KOPT-K1 (cell line): ENCODE results near the gene EIF3L.

ENCODE experiments used
- H3K27ac ChIP-seq: fragments of 200-600 bp; sonication (generic); 2 replicates; pipeline ENCODE4 v1.5.1; 2016; ENCODE audit warnings: antibody characterized with exemption, mild to moderate bottlenecking, low read depth, low read length; ENCODE audit not compliant: poor library complexity, severe bottlenecking
- H3K36me3 ChIP-seq: fragments of 200-600 bp; sonication (generic); 2 replicates; pipeline ENCODE4 v1.5.1; 2017; ENCODE audit warnings: antibody characterized with exemption, mild to moderate bottlenecking, low read length, moderate library complexity; ENCODE audit not compliant: insufficient read depth
- H3K9me3 ChIP-seq: fragments of 200-600 bp; sonication (generic); 2 replicates; pipeline ENCODE4 v1.5.1; 2017; ENCODE audit warnings: antibody characterized with exemption, low read length, mild to moderate bottlenecking; ENCODE audit not compliant: insufficient read depth, poor library complexity, severe bottlenecking

EIF3L gene

DNA sequence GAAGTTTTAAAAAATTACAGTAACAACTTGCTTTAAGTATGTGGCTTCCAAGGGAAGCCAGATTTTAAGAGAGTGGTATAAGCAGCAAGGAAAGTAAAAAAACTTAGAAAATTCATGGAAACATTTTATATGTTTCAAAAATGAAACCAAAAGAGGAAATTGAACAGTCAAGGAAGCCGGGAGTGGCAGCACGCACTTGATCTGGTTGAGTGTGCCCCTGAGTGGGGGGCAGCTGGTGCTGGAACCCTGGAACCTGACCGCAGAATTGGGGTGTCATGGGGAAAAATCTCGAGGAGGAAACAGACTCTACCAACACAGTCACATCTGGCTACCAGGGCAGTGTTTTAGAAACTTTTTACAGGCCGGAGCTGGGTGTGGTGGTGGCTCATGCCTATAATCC lies 70.9 kb downstream of the EIF3L start:
- no peaks in the 10 kb centered on the region for H3K36me3 ChIP-seq
- no peaks in the 10 kb centered on the region for H3K9me3 ChIP-seq
- H3K27ac ChIP-seq = peak overlapping the region; percentile 21

DNA sequence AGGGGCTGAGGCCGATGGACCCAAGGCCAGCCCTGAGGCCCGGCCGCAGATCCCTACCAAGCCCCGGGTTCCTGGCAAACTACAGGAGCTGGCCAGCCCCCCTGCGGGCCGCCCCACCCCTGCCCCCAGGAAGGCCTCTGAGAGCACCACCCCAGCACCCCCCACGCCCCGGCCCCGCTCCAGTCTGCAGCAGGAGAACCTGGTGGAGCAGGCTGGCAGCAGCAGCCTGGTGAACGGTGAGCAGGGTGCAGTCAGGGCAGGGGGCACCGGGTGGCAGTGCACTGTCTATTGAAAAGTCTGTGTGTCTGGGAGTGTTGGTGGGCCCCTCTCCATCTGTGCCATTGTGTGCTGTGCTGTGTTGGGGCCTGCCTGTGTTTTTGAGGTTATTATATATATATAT lies 73.0 kb downstream of the EIF3L start:
- Histone ChIP-seq H3K9me3 (no peaks in the 10 kb centered on the region), H3K27ac (no peak overlapping the region), H3K36me3 (no peaks in the 10 kb centered on the region)

DNA sequence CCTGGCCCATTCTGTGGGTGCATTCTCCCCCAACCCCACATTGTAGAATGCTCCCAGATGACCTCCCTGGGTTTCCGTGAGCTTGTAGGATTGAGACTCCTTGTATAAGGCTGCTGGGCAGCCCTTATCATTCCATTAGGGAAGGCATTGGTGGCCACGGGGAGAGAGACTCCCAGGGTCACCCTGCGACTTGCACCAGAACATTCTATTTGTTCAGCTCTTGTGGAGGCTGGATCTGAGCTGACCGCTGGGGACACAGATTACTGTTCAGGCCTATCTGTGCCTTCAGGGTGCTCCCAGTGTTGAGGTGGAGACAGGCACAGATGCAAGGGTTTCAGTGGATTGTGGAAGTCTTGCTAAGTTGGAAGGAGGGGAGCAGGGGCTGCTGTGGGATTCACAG lies 74.7 kb downstream of the EIF3L start:
- no peak overlapping the region for H3K27ac ChIP-seq
- H3K36me3 ChIP-seq = no peaks in the 10 kb centered on the region
- H3K9me3 ChIP-seq = no peaks in the 10 kb centered on the region

DNA sequence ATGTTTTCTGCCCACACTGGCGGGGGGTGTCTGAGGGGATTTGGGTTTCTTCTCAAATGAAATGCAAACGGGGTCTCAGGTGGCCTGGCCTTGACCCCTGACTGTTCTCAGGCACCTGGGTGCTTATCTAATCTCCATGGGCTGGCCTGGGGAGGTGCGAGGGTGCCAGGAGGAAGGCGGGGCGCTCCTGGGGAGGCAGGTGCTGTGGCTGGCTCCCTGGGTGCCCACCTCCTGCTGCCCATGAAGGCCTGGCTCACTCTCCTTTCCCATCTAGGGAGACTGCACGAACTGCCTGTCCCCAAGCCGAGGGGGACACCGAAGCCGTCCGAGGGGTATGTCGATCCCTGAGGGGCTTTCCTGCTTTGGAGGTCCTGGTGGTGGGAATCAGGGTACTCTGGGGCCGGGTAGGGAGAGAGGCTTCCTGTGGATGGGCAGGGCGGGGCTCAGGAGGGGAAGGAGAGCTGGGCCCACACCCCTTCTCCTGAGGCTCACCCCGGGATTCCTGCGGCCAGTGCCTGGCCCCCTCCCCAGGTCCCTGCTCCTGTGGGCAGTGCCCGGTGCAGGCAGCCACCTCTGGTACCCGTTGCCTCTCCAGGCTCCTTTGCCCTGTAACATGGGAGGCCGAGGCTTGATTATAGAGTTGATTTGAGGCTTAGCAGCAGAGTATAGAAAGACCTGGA lies 75.3 kb downstream of the EIF3L start:
- no peak overlapping the region for H3K27ac ChIP-seq
- H3K36me3 ChIP-seq = no peaks in the 10 kb centered on the region
- no peaks in the 10 kb centered on the region for H3K9me3 ChIP-seq

DNA sequence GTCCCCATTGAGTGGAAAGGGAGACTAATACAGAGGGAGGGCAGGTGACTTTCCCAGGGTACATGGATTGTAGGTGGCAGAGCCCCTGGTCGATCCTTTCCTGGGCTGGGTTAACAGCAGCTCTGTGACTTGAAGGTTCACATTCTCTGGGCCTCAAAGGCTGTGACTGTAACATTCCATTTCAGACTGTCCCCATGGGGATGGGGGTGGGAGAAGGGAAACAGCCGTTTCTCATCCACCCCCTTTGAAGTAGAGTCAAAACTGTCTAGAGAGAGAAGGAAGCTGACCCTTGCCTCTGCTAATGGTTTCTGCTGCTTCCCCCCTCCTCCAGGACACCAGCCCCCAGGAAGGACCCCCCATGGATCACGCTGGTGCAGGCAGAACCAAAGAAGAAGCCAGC lies 76.1 kb downstream of the EIF3L start:
- Histone ChIP-seq H3K27ac (no peak overlapping the region), H3K9me3 (no peaks in the 10 kb centered on the region), H3K36me3 (no peaks in the 10 kb centered on the region)

DNA sequence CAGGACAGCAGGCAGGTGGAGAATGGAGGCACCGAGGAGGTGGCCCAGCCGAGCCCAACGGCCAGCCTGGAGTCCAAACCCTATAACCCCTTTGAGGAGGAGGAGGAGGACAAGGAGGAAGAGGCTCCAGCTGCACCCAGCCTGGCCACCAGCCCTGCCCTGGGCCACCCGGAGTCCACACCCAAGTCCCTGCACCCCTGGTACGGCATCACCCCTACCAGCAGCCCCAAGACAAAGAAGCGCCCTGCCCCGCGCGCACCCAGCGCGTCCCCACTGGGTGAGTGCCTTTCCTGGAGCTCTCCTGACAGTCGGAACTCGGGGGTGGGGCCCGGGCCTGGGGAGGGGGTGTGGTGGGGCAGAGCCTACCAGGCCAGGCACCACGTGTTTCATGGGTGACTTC lies 76.5 kb downstream of the EIF3L start:
- Histone ChIP-seq H3K27ac (no peak overlapping the region), H3K9me3 (no peaks in the 10 kb centered on the region), H3K36me3 (no peaks in the 10 kb centered on the region)

DNA sequence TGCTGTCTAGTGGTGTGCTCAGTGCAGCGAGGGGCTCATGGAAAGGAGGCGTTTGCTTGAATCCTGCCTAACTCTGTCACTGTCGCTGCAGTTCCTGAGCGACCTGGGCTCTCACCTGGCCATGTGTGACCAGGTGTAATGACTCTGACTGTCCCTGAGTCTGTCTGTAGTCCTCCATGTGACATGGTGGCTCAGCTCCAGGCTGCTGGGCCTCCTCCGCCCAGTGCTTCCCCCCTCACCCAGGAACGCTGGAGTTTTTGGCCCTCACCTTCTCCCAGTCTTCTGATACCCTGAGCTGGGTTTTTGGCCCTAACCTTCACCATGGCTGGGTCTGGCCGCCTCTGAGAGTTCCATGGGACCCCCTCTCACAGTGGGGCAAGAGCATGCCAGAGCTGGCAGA lies 77.1 kb downstream of the EIF3L start:
- no peaks in the 10 kb centered on the region for H3K36me3 ChIP-seq
- H3K9me3 ChIP-seq = no peaks in the 10 kb centered on the region
- H3K27ac ChIP-seq = no peak overlapping the region

DNA sequence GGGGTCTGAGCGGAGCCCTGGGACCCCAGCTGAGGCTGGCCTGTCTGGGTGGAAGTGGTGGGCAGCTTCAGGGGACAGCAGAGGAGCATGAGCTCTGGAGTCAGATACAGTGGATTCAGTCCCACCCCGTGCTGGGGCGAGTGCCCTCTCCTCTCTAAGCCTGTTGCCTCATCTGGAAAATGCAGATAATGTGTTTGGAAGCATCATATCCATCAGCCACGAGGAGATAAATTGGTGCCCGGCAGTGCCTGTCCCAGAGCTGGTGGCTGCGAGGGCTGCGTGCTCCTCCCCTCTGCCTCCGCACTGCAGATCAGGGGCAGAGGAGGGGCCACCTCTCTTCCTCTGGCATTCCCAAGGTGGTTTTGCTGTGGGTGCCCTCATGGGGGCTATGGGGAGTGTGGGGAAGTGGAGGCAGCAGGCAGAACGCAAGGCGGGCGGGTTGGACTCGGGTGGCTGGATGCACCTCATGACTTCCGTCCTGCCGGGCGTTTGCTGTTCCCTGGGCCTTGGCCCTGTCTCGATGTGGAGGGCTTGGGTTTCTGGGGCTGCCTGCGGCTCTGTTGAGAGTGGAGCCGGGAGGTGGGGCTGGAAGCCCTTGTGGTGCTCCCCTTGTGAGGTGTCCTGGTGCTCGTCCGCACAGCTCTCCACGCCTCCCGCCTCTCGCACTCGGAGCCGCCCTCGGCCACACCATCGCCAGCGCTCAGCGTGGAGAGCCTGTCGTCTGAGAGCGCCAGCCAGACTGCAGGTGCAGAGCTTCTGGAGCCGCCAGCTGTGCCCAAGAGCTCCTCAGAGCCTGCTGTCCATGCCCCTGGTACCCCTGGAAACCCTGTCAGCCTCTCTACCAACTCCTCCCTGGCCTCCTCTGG lies 77.8 kb downstream of the EIF3L start:
- no peaks in the 10 kb centered on the region for H3K9me3 ChIP-seq
- no peak overlapping the region for H3K27ac ChIP-seq
- H3K36me3 ChIP-seq = no peaks in the 10 kb centered on the region

DNA sequence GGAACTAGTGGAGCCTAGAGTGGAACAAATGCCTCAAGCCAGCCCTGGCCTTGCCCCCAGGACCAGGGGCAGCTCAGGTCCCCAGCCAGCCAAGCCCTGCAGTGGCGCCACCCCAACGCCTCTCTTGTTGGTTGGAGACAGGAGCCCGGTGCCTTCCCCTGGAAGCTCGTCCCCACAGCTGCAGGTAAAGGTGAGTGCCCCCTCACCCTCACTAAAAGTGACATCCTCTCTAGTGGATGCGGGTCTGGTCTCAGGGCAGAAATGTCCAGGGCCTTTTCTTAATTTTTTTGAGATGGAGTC lies 78.4 kb downstream of the EIF3L start:
- Histone ChIP-seq H3K9me3 (no peaks in the 10 kb centered on the region), H3K27ac (no peak overlapping the region), H3K36me3 (no peaks in the 10 kb centered on the region)

DNA sequence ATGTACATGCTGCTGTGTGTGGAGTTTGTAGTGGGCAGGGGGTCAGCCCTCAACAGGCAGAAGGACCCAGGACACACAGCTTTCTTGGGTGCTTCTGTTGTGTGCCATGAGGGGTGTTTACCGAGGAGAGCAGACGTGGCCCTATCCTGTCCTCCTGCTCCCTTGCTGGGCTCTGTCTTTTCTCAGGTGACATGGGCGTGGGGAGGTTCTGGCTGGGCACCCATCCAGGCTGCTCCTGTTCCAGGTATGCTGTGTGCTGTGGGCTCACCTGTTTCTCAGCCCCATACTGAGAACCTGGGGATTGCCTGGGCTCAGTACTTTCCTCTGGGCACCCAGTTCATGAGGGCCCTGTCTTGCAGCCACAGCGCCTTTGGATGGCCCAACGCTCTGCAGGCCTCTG lies 80.2 kb downstream of the EIF3L start:
- H3K27ac ChIP-seq = no peak overlapping the region
- no peaks in the 10 kb centered on the region for H3K36me3 ChIP-seq
- H3K9me3 ChIP-seq = no peaks in the 10 kb centered on the region

DNA sequence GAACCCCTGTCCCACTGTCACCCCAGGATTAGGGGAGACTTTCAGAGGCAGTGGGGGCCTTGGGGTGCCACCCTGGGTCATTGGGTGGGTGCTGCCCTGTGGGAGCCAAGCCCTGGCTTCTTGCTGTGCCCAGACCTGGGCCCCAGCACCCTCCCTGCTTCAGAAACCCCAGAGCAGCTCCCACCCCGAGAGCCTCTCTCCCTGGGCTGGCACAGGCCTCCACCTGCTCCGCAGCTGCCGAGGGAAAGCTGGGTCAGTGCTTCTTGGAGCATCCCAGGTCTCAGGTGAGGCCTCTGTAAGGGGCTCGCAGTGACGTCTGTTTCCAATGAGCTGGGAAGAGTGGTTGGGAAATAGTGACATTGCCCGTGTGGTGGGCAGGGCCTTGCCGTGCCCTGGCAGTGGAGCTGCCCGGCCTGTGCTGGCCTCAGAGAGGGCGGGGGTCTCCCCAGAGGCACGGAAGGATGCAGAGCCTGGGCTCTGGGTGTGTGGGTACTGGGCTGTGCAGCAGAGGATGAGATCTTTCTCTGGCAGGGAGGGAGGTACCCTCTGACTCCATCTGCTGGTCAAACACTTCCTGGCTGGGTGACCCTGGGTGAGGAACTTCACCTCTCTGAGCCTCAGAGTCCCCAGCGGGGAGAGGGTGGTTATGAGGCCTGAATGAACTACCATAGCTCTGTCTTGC lies 81.2 kb downstream of the EIF3L start:
- H3K36me3 ChIP-seq = no peaks in the 10 kb centered on the region
- no peaks in the 10 kb centered on the region for H3K9me3 ChIP-seq
- H3K27ac ChIP-seq = no peak overlapping the region

DNA sequence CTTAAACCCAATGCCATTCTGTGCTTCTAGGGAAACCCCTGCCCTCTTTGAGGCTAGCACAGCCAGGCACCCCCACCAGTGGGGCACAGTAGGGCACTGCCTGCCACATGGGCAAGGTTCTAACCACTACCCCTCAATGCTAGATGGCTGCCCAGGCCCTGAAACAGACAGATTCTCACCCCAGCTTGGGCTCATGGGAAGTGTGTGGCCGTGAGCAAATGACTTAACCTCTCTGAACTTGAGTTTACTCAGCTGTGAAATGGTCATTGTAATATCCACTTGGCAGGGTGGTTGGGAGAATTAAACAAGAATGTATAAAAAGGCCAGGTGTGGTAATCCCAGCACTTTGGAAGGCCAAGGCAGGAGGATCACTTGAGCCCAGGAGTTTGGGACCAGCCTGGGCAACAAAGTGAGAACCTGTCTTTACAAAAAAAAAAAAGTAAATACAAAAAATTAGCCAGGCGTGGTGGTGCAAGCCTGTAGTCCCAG lies 81.8 kb downstream of the EIF3L start:
- Histone ChIP-seq H3K9me3 (no peaks in the 10 kb centered on the region), H3K27ac (no peak overlapping the region), H3K36me3 (no peaks in the 10 kb centered on the region)

DNA sequence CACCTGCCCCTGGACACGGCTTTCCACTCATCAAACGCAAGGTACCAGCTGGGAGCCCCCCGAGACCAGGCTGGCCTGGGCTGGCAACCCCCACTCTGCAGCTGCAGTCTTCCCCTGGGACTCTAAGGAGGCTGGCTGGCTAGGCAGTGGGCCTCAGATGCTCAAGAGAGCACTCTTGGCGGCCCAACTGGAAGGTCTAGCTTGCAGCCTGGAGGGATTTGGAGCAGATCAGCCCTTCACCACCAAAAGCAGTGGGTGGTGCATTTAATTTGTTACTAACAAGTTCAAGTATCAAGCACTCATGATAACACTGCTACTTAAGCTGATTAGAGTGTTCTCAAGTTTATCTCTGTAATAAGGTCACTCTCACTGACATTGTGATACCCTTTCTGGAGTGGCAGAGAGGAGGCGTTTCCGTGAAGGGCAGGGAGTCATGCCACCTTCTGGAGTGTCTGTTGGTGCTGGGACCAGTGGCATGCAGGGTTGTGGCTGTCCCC lies 82.7 kb downstream of the EIF3L start:
- Histone ChIP-seq H3K9me3 (no peaks in the 10 kb centered on the region), H3K27ac (no peak overlapping the region), H3K36me3 (no peaks in the 10 kb centered on the region)

DNA sequence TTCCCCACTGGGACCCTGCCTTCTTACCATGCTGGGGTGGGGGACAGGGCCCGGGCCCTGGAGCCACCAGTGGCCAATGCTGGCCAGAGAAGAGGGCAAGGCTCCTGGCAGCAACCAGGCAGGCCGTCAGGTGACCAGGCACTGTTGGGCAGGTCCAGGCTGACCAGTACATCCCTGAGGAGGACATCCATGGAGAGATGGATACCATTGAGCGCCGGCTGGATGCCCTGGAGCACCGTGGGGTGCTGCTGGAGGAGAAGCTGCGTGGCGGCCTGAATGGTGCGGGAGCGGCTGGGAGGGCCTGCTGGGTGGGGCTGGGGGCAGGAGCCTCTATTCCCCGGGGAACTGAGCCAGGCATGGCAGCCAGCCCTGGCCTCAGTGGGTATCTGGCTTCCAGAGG lies 83.2 kb downstream of the EIF3L start:
- Histone ChIP-seq H3K36me3 (no peaks in the 10 kb centered on the region), H3K27ac (no peak overlapping the region), H3K9me3 (no peaks in the 10 kb centered on the region)

DNA sequence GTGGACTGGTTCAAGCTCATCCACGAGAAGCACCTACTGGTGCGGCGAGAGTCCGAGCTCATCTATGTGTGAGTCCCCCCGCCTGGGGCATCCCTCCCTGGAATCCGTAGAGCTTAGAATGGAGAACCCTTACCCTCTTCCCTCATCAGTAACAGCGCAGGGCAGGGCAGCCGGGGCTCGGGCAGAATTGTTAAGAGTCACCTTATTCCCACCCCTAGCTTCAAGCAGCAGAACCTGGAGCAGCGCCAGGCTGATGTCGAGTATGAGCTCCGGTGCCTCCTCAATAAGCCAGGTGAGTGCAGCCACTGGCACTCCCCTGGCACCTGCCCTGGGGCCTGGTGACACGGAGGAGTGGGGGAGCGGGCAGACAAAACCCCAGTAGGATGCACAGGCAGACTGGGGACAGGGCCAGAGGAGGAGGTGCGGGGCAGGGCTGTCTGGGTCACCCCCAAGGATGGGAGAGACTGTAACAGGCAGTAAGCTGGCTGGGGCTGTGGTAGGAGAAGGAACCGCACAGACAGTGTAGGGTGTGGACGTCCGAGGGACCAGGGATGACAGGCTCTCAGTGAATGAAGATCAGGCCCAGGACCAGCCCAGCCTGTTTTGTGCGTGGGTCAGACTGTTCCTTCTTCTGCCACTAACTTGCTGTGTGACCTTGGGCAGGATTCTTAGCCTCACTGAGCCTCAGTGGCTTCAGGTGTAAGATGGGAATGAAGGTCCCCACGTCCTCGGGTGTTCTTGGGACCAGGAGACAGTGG lies 83.8 kb downstream of the EIF3L start:
- no peaks in the 10 kb centered on the region for H3K9me3 ChIP-seq
- H3K36me3 ChIP-seq = no peaks in the 10 kb centered on the region
- no peak overlapping the region for H3K27ac ChIP-seq
